ENCODE measurements around the gene STRIP1. TPM values are rescaled to one million over a fixed set of nuclear protein-coding genes. Genes with fewer than 3 reads are reported as not detected.

The STRIP1 gene
- total and polyA plus RNA-seq, 10 of the 15 experiments (the other 5 are each of a cell fraction or from before 2014, with no cell fraction given): 6.3 to 26.6 (median 18.0) TPM

DNA sequence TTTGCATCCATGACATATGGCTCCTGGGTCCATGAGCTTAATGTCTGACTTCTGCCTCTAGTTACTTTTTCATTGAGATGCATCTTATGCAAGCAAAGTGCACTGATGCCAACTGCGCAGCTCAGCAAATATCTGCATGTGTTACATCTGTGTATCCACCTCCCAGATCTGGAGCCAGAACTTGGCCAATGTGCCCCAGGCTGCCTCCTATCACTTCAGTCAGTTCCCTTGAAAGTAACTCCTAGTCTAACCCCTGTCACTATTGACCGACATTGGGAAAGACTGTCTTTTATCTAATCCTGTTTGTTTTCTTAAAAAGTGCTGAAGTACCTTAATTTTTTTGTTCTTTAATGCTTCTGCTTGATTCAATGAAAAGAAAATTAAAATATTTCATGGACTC, 58.6 kb downstream of the STRIP1 start:
- POLR2A ChIA-PET: no interaction called here
- no peak overlapping the region for H3K4me2 ChIP-seq (ENCODE audit: control insufficient read depth, insufficient read depth)
- H3K27me3 ChIP-seq (replicated peaks in 1 of 2; ENCODE audit: control insufficient read depth in 2 of 2, insufficient read depth in 2 of 2, low read length in 1 of 2): peaks cover 0 to 9% of the 10 kb centered on the region in 2 experiments; a peak in 2 of 4 replicates
- TF ChIP-seq, protein P1, sequence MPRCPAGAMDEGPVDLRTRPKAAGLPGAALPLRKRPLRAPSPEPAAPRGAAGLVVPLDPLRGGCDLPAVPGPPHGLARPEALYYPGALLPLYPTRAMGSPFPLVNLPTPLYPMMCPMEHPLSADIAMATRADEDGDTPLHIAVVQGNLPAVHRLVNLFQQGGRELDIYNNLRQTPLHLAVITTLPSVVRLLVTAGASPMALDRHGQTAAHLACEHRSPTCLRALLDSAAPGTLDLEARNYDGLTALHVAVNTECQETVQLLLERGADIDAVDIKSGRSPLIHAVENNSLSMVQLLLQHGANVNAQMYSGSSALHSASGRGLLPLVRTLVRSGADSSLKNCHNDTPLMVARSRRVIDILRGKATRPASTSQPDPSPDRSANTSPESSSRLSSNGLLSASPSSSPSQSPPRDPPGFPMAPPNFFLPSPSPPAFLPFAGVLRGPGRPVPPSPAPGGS (IDR thresholded peaks at IDR 0.05; ENCODE audit: borderline replicate concordance, insufficient read depth, low read depth, low read length, poor library complexity, severe bottlenecking): no peak
- TF ChIP-seq, protein P2, sequence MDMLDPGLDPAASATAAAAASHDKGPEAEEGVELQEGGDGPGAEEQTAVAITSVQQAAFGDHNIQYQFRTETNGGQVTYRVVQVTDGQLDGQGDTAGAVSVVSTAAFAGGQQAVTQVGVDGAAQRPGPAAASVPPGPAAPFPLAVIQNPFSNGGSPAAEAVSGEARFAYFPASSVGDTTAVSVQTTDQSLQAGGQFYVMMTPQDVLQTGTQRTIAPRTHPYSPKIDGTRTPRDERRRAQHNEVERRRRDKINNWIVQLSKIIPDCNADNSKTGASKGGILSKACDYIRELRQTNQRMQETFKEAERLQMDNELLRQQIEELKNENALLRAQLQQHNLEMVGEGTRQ (IDR thresholded peaks at IDR 0.05; ENCODE audit: borderline replicate concordance, low read depth, low read length): no peak
- TF ChIP-seq CEBPB (IDR thresholded peaks at IDR 0.05; ENCODE audit: borderline replicate concordance in 1 of 2, low read depth in 2 of 2, low read length in 2 of 2): no peak
- no peak for TF ChIP-seq NFYB (IDR thresholded peaks at IDR 0.05; ENCODE audit: insufficient read depth, low read depth, low read length)
- no peak for TF ChIP-seq CHD4 (IDR thresholded peaks at IDR 0.05)
- no peak for FAIRE-seq
- H3K79me2 ChIP-seq (ENCODE audit: control insufficient read depth, insufficient read depth, low read length): no peaks in the 10 kb centered on the region
- SMC1A ChIA-PET (ENCODE audit: uncharacterized antibody, unreplicated experiment): no interaction called here
- no TSS peak for BruUV-seq (replicated peaks)
- H3K36me3 ChIP-seq (ENCODE audit: control insufficient read depth in 2 of 2, insufficient read depth in 2 of 2, low read length in 1 of 2): no peaks in the 10 kb centered on the region
- in situ Hi-C loops (cut with MboI) (no loop called here), intact Hi-C loops (cut with micrococcal nuclease; ENCODE audit: unreplicated experiment) (no loop called here)
- H3K4me1 ChIP-seq (ENCODE audit: control insufficient read depth, insufficient read depth, low read length): no peaks in the 10 kb centered on the region
- RAD21 ChIA-PET (ENCODE audit: unreplicated experiment): interaction anchor here (2.5 kb wide), 1 partner anchor 11 kb away, joined by 14 read pairs; no protein-coding TSS in a partner anchor
- no peak for DNase-seq (ENCODE audit: low read depth, low spot score)
- ATAC-seq: no peak
- no peak overlapping the region for H2AFZ ChIP-seq (ENCODE audit: control insufficient read depth, low read depth, low read length)
- H3K4me3 ChIP-seq: no peak overlapping the region
- CTCF ChIA-PET: interaction anchor here (6.8 kb wide), 1 partner anchor 9 kb away, joined by 120 read pairs; no protein-coding TSS in a partner anchor
- H3K27ac ChIP-seq (ENCODE audit: control insufficient read depth, insufficient read depth): no peak overlapping the region
- no peaks in the 10 kb centered on the region for H4K20me1 ChIP-seq (ENCODE audit: control insufficient read depth, insufficient read depth)
- no peak overlapping the region for H3K9ac ChIP-seq (ENCODE audit: control insufficient read depth, insufficient read depth, low read length)
- no peaks in the 10 kb centered on the region for H3K9me3 ChIP-seq (replicated peaks; ENCODE audit: control insufficient read depth, insufficient read depth, low read length)
- WGBS (ENCODE audit: insufficient coverage, insufficient replicate concordance, low lambda C conversion rate, missing lambda C conversion rate): 86% methylated on average over 2 of the region's 2 CpGs
